GM04503 (cell line): Measurements from ENCODE around the gene KAZN.

Source experiments
- DNase-seq: peaks from one replicate; pipeline ENCODE4 v3.0.0-alpha.2; 2012; ENCODE audit warnings: low read depth

Gene KAZN

DNA sequence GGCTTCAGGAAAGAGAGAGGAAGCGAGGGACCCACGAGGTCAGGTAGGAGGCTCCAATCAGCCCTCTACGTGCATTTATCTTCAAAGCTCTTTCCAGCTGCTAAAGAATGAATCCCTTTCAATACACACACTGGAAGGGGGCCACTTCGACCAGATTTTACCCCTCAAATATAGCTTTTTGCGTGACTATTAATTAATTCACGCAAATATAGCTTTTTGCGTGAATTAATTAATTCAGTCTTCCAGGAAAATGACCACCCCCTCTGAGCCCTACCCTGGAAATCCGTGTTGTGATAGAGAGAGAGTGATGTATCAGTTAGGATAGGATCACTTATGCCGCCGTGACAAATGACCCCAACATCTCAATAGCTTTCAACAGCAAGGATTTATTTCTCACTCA, 289.9 kb downstream of the KAZN start:
- no peak for DNase-seq

DNA sequence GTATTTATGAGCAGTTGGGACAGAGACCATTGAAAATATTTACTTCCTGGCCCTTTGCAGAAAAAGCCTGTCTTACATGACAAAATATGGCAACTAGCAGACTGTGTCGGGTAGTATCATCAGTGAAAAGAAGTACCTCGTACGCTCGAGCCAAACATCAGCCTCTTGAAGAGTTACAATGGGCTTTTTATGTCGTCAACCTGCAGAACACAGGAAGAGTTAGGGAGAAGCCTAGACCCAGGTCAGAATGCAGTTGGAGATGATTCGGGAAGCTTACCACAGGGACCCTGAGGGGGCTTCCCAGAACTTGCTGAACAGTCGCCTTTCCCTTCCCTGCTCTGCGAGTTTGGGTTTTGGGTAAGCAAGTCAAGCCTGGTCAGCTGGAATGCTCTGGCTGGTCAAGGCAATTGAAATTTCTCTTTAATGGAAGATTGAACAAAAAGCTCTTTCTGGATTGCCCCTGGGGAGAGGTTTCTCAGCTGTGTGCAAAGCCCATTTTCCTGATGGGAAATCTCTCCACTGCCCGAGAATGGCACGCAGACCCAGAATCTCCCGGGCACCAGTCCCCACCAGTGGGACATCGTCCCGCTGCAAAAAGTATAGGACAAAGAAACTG, 291.4 kb downstream of the KAZN start:
- no peak for DNase-seq

DNA sequence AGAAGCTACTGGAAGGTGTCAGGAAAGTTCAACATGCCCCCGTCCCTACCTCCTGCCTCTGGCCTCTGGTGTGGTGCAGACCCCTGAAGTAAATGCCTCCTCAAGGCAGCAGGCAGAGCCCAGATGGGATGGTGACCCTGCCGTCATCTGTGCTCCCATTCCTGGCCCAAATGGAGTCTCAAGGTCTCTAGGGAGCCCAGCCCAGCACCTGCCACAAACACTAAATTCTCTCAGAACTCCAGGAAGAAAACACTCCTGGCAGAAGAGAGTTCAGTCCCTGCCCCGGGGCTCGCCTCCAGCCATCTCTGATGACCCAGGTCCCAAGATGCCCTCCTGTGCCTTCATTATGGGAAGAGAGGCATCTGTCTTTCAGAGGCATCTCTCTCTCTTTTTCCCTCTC, 293.5 kb downstream of the KAZN start:
- DNase-seq, result no peak

- DNase-seq, result no peak
Observed at GRCh38 chr1:14894811-14895560, 296.5 kb downstream of the KAZN start.

DNA sequence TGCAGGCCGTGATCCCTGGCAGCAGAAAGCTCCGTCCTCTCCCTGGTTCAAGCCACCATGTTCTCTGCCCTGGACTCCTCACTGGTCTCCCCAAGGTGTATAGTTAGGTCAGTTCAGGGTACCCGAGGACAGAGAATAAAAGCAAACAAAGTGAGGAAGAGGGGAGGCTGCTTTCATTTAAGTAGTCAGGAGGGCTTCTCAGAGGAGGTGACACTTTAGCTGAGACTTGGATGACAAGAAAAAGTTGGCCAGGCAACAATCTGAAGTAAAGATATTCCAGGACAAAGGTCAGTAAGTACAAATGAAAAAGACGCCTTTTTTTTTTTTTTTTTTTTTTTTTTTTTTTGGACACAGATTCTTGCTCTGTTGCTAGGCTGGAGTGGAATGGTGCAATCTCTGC, 297.2 kb downstream of the KAZN start:
- DNase-seq, result no peak

DNA sequence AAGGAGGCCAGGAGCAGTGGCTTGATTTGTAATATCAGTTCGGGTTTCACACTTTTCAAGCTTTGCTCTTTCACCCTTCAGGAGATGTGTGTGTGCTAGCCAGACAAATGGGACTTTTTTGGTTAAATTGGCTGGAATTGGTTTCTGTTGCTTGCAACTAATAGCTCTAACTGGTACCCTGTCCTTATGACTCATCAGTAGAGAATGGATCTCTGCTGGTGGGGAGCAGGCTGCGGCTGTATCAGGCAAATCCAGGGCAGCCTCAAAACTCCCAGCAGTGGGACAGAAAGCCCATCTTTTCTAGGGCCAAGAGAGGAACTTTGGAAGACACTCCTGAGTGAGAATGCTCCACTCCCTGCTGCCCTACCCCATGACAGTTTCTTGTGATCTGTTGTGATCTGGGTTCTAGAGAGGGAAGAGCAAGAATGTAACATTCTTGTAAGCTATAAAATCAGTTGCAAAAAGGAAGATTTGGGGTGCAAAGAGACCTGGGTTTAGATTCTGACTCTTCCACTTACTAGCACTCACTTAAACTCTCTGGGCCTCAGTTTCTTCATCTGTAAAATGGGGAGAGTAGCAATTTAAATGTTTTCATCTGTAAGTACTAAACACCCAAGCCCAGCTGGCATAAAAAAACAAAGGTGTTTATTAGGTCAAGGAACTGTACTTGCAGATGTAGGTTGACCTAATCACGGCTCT, 298.0 kb downstream of the KAZN start:
- no peak for DNase-seq

DNA sequence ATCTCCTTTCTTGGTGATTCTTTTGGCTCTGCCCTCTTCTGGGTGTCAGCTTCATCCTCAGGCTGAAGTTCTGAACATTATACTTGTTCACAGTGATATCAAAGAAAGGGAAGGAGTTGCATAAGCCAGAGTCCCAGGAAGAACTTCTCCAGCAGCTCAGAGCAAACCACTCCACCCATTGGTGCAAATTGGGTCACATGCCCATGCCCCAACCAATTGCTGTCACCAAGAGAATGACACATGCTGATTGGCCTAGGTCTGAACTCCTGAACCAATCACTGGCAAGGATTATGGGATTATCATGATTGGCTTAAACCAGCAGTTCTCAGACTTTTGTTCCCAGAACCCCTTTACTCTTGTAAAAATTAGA, 298.6 kb downstream of the KAZN start:
- no peak for DNase-seq

DNA sequence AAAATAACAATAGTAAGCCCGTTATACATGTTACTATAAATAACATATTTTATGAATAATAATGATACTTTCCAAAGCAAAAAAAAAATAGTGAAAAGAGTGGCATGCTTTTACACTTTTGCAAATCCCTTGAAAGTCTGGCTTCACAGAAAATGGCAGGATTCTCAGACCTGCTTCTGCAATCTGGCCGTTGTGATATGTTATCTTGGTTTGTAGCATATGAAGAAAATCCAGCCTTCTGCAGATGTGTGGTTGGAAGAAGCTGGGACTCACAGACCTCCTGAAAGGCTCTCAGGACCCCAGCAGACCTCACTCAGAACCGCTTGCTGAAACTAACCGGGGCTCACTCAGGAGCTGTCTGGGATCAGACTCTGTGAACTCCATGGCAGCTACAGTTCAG, 299.1 kb downstream of the KAZN start:
- no peak for DNase-seq

GRCh38 chr1:14897997-14898645, 299.6 kb downstream of the KAZN start:
- DNase-seq, result no peak

DNA sequence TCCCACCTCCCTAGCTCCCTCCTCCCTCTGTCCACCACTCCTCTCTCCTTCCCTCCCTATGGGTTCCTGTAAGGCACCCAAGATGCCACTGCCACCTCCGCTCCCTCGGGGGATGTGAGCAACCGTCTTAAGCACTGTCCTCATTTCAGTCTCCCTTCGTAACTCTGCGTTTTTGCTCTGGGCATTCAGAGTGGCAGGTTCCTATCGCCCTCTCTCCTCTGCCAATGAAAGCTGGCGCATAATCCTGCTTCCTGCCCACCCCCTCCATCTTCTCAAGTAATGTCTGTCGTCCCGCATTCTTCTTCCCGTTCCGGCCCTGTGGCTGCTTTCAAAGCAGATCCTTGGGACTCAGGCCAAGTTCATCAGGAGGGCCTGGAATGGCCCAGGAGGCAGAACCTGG, 301.2 kb downstream of the KAZN start:
- no peak for DNase-seq

DNA sequence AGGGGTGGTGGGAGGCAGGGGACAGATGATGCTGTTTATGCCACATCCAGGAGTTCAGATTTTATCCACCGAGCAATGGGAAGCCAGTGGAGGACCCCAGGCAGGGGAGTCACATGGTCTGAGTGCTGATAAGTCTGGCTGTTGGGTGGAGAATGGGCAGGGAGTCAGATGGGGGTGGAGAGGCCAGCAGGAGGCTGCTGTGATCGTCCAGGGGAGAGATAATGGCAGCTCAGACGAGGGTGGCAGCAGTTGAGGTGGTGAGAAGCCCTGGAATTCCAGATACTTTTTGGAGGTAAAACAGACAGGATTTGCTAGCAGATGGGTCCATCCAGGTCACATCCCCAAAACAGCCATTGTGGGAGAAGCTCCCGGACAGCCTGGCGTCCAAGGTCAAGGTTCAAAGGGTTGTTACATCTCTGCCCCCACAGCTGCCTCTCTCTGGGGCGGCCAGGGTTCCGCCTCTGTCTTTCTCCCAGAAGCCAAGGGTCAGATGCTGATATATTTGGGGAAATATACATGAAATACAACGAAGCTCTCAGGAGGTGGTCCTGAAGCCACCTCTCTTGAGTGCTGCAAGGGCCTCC, 303.0 kb downstream of the KAZN start:
- DNase-seq, result no peak

GRCh38 chr1:14903922-14904321, 305.4 kb downstream of the KAZN start:
- no peak for DNase-seq

- DNase-seq, result no peak
Observed at GRCh38 chr1:14906665-14907064, 308.2 kb downstream of the KAZN start.

DNA sequence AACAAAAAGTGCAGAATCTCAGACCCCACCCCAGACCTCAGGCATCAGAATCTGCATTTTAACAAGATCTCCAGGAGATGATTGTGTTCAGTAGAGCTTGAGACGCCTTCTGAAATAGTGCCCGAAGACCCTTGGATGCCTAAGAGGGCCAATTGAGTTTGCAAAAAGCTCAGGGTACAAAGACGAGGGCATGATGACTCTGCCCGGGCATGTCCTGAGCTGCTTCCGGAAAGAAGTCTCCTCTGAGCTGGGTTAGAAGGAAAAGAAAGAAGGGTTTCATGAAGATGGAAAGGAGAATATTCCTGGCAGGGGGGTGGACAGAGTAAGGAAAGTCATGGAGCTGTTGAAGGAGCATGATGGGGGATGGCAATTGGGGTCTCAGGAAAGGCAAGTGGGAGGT, 308.9 kb downstream of the KAZN start:
- no peak for DNase-seq

GRCh38 chr1:14909273-14909672, 310.8 kb downstream of the KAZN start:
- DNase-seq, result no peak

DNA sequence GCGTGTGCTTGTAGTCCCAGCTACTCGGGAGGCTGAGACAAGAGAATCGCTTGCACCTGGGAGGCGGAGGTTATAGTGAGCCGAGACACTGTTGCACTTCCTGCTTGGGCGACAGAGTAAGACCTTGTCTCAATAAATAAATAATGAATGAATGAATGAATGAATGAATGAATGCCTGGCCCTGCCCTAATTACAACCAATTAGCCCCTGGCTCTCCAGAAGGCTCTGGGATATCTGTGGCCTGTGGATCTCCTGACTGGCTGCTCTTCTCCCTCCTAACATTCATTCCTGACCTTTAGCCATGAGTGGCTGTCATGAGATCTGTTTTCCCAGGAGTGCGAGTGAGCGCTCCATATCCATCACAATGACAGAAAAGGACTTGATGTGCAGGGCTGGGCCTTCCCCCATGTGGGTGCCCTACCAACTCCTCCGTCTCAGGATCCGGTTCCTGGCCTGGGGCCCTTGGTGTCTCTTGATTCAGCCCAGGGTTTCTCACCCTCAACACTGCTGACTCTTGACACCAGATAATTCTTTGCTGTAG, 311.5 kb downstream of the KAZN start:
- no peak for DNase-seq

GRCh38 chr1:14910984-14911721, 312.7 kb downstream of the KAZN start:
- no peak for DNase-seq

GRCh38 chr1:14912839-14913481, 314.5 kb downstream of the KAZN start:
- no peak for DNase-seq

DNA sequence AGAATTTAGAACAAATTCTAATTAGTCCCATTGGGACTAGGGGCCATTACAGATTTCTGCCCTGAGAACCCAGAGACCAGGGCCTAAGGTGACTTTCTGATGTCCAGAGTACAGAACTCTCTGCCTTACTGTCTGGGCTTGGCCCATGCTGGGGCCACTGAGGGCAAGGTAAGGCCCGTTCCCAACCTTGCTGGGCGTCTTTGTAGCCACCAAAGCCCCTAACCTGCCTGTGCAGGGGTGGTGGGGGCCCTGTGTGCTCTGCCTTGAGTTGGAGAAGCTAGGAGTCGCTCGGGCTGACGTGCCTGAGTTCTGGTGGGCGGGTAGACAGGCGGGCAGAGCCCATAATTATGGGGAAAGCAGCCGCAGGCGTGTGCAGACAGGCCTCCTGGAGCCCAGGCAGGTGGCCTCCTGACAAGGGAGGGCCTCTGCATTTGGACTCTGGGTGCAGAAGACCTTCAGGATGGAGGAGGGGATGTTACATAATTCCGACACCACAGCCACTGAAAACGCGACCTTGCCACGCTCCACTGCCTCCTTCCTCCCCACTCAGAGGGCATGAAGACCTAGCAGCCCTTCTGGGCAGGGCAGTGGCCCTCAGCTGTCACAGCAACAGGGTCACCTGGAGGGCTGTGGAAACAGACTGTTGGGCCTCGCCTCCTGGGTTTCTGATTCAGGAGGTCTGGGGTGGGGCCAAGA, 315.1 kb downstream of the KAZN start:
- no peak for DNase-seq

DNA sequence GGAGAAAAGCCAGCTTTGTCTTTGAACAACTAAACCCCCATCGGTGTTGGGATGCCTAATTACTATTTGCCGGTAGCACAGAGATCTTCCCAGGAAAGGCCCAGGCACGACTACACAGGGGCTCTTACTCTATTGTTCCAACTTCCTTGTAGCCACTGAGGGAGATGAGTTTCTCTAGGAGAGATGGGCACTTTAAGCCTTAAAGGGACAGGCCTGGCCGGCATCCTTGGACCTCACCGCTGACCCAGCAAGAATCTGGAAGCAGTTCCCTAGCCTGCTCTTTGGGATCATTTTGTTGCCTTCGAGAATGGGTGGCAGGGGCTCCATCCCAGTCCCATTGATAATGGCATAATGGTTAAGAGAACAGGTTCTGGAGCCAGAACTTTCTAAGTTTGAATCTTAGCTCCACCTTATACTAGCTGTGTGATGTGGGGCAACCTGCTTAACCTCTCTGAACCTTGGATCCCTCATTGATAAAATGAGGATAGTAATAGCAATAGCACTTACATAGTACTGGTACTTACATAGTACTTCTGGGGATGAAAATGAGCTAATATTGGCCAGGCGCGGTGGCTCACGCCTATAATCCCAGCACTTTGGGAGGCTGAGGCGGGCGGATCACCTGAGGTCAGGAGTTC, 316.0 kb downstream of the KAZN start:
- DNase-seq, result no peak
